HL-60 (cell line): Measurements from ENCODE around the gene HOXD4.

Source experiments
- CTCF ChIP-seq: IDR thresholded peaks from one replicate; pipeline ENCODE4 v1.5.1; 2011; ENCODE audit warnings: low read length, control low read depth, inconsistent platforms; ENCODE audit not compliant: insufficient read depth
- GABPA ChIP-seq: IDR thresholded peaks from 2 replicates; pipeline ENCODE4 v1.6.1; 2012; ENCODE audit warnings: low read depth
- POLR2AphosphoS5 ChIP-seq: IDR thresholded peaks from 2 replicates; pipeline ENCODE4 v1.6.1; 2012; ENCODE audit warnings: low read depth
- REST ChIP-seq: IDR thresholded peaks from 2 replicates; pipeline ENCODE4 v1.6.1; 2012; ENCODE audit warnings: low read depth; ENCODE audit not compliant: insufficient replicate concordance
- SPI1 ChIP-seq: IDR thresholded peaks from 2 replicates; pipeline ENCODE4 v1.6.1; 2012; ENCODE audit warnings: low read depth, mild to moderate bottlenecking, borderline replicate concordance

GRCh38 chr2:176172895-176173566 is 21.7 kb downstream of the HOXD4 start:
- no peak for TF ChIP-seq CTCF
- TF ChIP-seq REST: no peak
- no peak for TF ChIP-seq GABPA
- TF ChIP-seq POLR2AphosphoS5: no peak
- no peak for TF ChIP-seq SPI1
